ENCODE data around the gene SLC23A1.

GRCh38 chr5:139402561-139403158, 19.6 kb upstream of the SLC23A1 start:
- no peak for TF ChIP-seq CTCF (IDR thresholded peaks at IDR 0.05)
- no peak for TF ChIP-seq POLR2A (IDR thresholded peaks at IDR 0.05)

Data from uterus (tissue), 2 donors.